CD4-positive, alpha-beta memory T cell (primary cell): ENCODE measurements around the gene WNK1. TPM values are rescaled to one million over a fixed set of nuclear protein-coding genes. Genes with fewer than 3 reads are reported as not detected.

ENCODE experiments used
- CTCF ChIA-PET: fragments of 350-600 bp; sonication (Branson Sonifier 250); formaldehyde crosslinking; loops from one replicate; lab custom pipeline; 2021; ENCODE audit warnings: inconsistent platforms; ENCODE audit not compliant: partially characterized antibody; lab: Charles Lee
- POLR2A ChIA-PET: fragments of 350-600 bp; sonication (Branson Sonifier 250); formaldehyde crosslinking; loops from one replicate; lab custom pipeline; 2021; ENCODE audit not compliant: partially characterized antibody; lab: Charles Lee
- DNase-seq, 5 donors: peaks; one replicate each; pipeline versions ENCODE4 v3.0.0 to v3.0.0-alpha.2; 2020 to 2022; ENCODE audit warnings: mixed read lengths in 1 of 5
- H3K27ac ChIP-seq: one replicate; pipeline ENCODE4 v1.7.0; 2013; ENCODE audit warnings: low read depth, low read length
- H3K27me3 ChIP-seq: 2 replicates; pipeline ENCODE4 v1.7.0; 2013; ENCODE audit warnings: mild to moderate bottlenecking, low read length, moderate library complexity; ENCODE audit not compliant: insufficient read depth
- H3K36me3 ChIP-seq: 2 replicates; pipeline ENCODE4 v1.7.0; 2013; ENCODE audit warnings: mild to moderate bottlenecking, low read length, moderate library complexity; ENCODE audit not compliant: insufficient read depth
- H3K4me1 ChIP-seq: 2 replicates; pipeline ENCODE4 v1.7.0; 2013; ENCODE audit warnings: mild to moderate bottlenecking, low read length, moderate library complexity; ENCODE audit not compliant: insufficient read depth
- H3K4me3 ChIP-seq, 2 donors: one replicate each; pipeline ENCODE4 v1.7.0; 2013; ENCODE audit warnings: low read length in 2 of 2, mild to moderate bottlenecking in 1 of 2
- H3K9me3 ChIP-seq, 2 donors: one replicate each; pipeline ENCODE4 v1.7.0; 2013; ENCODE audit warnings: low read length in 2 of 2, control low read depth in 1 of 2; ENCODE audit not compliant: control insufficient read depth in 1 of 2
- H3K27ac Mint-ChIP-seq, 7 donors: one replicate each; pipeline ENCODE4 v1.8.0; 2020 to 2021; ENCODE audit warnings: mixed read lengths in 7 of 7, mild to moderate bottlenecking in 6 of 7, inconsistent platforms in 3 of 7, moderate library complexity in 3 of 7
- H3K27me3 Mint-ChIP-seq, 2 donors: one replicate each; pipeline ENCODE4 v1.8.0; 2020 to 2021; ENCODE audit warnings: mixed read lengths in 2 of 2
- H3K36me3 Mint-ChIP-seq, 2 donors: one replicate each; pipeline ENCODE4 v1.8.0; 2020 to 2021; ENCODE audit warnings: mixed read lengths in 2 of 2, inconsistent platforms in 1 of 2, mild to moderate bottlenecking in 1 of 2
- H3K4me1 Mint-ChIP-seq, 4 donors: one replicate each; pipeline ENCODE4 v1.8.0; 2020 to 2021; ENCODE audit warnings: mixed read lengths in 4 of 4, mild to moderate bottlenecking in 1 of 4
- H3K4me3 Mint-ChIP-seq, 8 donors: one replicate each; pipeline ENCODE4 v1.8.0; 2020 to 2021; ENCODE audit warnings: mixed read lengths in 8 of 8, mild to moderate bottlenecking in 7 of 8, moderate library complexity in 6 of 8, inconsistent platforms in 3 of 8
- H3K9me3 Mint-ChIP-seq, 8 donors: one replicate each; pipeline ENCODE4 v1.8.0; 2020 to 2021; ENCODE audit warnings: mixed read lengths in 8 of 8, mild to moderate bottlenecking in 5 of 8, inconsistent platforms in 3 of 8, moderate library complexity in 1 of 8
- intact Hi-C: fragments of 100-400 bp; cut with micrococcal nuclease; formaldehyde crosslinking; loops from one replicate; pipeline ENCODE4 v1.15.1; 2023
- polyA plus RNA-seq, 2 donors: library from polyadenylated mRNA; unstranded; fragments of 300-500 nt; fragmentation: Illumina TruSeq; gene quantifications; one replicate each; pipeline ENCODE4 v1.2.3, GENCODE V29; 2021
- total RNA-seq, 2 experiments: library from RNA; stranded (reverse); gene quantifications; one replicate each; pipeline ENCODE4 v1.2.3, GENCODE V29; 2021

Gene WNK1
- total and polyA plus RNA-seq, 4 experiments from 2014 or later = 4.5 to 194 (median 121) TPM

GRCh38 chr12:739349-739748, 13.0 kb upstream of the WNK1 start:
- Mint-ChIP-seq H3K27ac (peak overlapping the region in 1 of 7 donors; percentile 88), H3K27me3 (peaks cover 0 to 2% of the 10 kb centered on the region in 2 donors), H3K4me3 (no peak overlapping the region), H3K9me3 (no peaks in the 10 kb centered on the region), H3K4me1 (peaks cover 12 to 14% (median 13%) of the 10 kb centered on the region in 4 donors), H3K36me3 (no peaks in the 10 kb centered on the region)
- intact Hi-C loops = no loop called here
- DNase-seq = no peak
- no peaks in the 10 kb centered on the region for H3K9me3 ChIP-seq
- H3K4me1 ChIP-seq = peaks cover 14% of the 10 kb centered on the region
- no peaks in the 10 kb centered on the region for H3K36me3 ChIP-seq
- CTCF ChIA-PET = interaction anchor here (0.6 to 3.9 kb wide), 7 partner anchors 8 to 164 kb away, joined by 3 to 29 read pairs (median 3); partner anchors contain the start of gene WNK1
- H3K4me3 ChIP-seq = no peak overlapping the region
- no peaks in the 10 kb centered on the region for H3K27me3 ChIP-seq
- POLR2A ChIA-PET = interaction anchor here (1.0 to 4.2 kb wide), 2 partner anchors 11 to 12 kb away, joined by 4 to 21 read pairs; partner anchors contain the start of gene WNK1
- no peak overlapping the region for H3K27ac ChIP-seq

- no peaks in the 10 kb centered on the region for H3K9me3 ChIP-seq
- H3K27ac Mint-ChIP-seq = no peak overlapping the region
- no peak overlapping the region for H3K4me3 ChIP-seq
- H3K27me3 Mint-ChIP-seq = peaks cover 0 to 2% of the 10 kb centered on the region in 2 donors
- ChIA-PET POLR2A (interaction anchor here (1.3 to 4.2 kb wide), 2 partner anchors 10 to 99 kb away, joined by 3 to 21 read pairs; partner anchors contain the start of gene WNK1), CTCF (interaction anchor here (1.0 to 4.0 kb wide), 4 partner anchors 10 to 165 kb away, joined by 3 to 23 read pairs (median 4); no protein-coding TSS in a partner anchor)
- DNase-seq = no peak
- H3K36me3 ChIP-seq = no peaks in the 10 kb centered on the region
- H3K4me3 Mint-ChIP-seq = no peak overlapping the region
- peaks cover 12 to 14% (median 13%) of the 10 kb centered on the region in 4 donors for H3K4me1 Mint-ChIP-seq
- no peaks in the 10 kb centered on the region for H3K9me3 Mint-ChIP-seq
- intact Hi-C loops = no loop called here
- H3K27me3 ChIP-seq = no peaks in the 10 kb centered on the region
- peaks cover 16% of the 10 kb centered on the region for H3K4me1 ChIP-seq
- H3K27ac ChIP-seq = no peak overlapping the region
- H3K36me3 Mint-ChIP-seq = no peaks in the 10 kb centered on the region
These were observed 11.5 kb upstream of the WNK1 start for GRCh38 chr12:740921-741320.

GRCh38 chr12:749751-750270, 2.6 kb upstream of the WNK1 start:
- peaks cover 0 to 11% of the 10 kb centered on the region in 2 donors for H3K36me3 Mint-ChIP-seq

GRCh38 chr12:750366-751191, 1.8 kb upstream of the WNK1 start:
- intact Hi-C loops = loop anchor here (1.0 to 5.0 kb wide), 9 partner anchors 21 to 348 kb away; partner anchors contain the start of gene CCDC77
- Histone ChIP-seq H3K27me3 (no peaks in the 10 kb centered on the region), H3K4me1 (peaks cover 27% of the 10 kb centered on the region), H3K9me3 (no peaks in the 10 kb centered on the region), H3K4me3 (peak overlapping the region; percentile 67 to 96), H3K36me3 (no peaks in the 10 kb centered on the region), H3K27ac (peak overlapping the region; percentile 89)
- peaks cover 0 to 11% (median 8%) of the 10 kb centered on the region in 4 donors for H3K4me1 Mint-ChIP-seq
- H3K9me3 Mint-ChIP-seq = no peaks in the 10 kb centered on the region
- H3K27ac Mint-ChIP-seq = peak overlapping the region in 1 of 7 donors; percentile 93
- ChIA-PET CTCF (interaction anchor here (0.7 to 6.3 kb wide), 55 partner anchors 9 to 842 kb away, joined by 3 to 112 read pairs (median 8); partner anchors contain the start of gene NINJ2), POLR2A (interaction anchor here (0.6 to 6.4 kb wide), 36 partner anchors 9 to 851 kb away, joined by 3 to 138 read pairs (median 10); partner anchors contain the start of genes ERC1, NINJ2 and RAD52)
- H3K4me3 Mint-ChIP-seq = no peak overlapping the region
- DNase-seq = no peak
- H3K27me3 Mint-ChIP-seq = no peaks in the 10 kb centered on the region
- peaks cover 0 to 16% of the 10 kb centered on the region in 2 donors for H3K36me3 Mint-ChIP-seq

More at GRCh38 chr12:749751-750270, 2.6 kb upstream of the WNK1 start:
- H3K27me3 ChIP-seq = no peaks in the 10 kb centered on the region
- no peaks in the 10 kb centered on the region for H3K9me3 ChIP-seq
- peak overlapping the region; percentile 89 for H3K27ac ChIP-seq
- Mint-ChIP-seq H3K27me3 (no peaks in the 10 kb centered on the region), H3K9me3 (no peaks in the 10 kb centered on the region), H3K27ac (peak overlapping the region in 3 of 7 donors; percentile 93 to 94 (median 94)), H3K4me1 (peaks cover 0 to 11% (median 6%) of the 10 kb centered on the region in 4 donors), H3K4me3 (peak overlapping the region; percentile 60 to 86 (median 75))
- DNase-seq = no peak
- H3K36me3 ChIP-seq = no peaks in the 10 kb centered on the region
- no peak overlapping the region for H3K4me3 ChIP-seq
- intact Hi-C loops = loop anchor here (2.0 to 5.0 kb wide), 3 partner anchors 33 to 348 kb away; partner anchors contain the start of gene CCDC77
- CTCF ChIA-PET = interaction anchor here (1.2 to 6.3 kb wide), 16 partner anchors 12 to 179 kb away, joined by 3 to 112 read pairs (median 29); no protein-coding TSS in a partner anchor
- POLR2A ChIA-PET = interaction anchor here (0.6 to 6.4 kb wide), 17 partner anchors 8 to 174 kb away, joined by 3 to 138 read pairs (median 39); partner anchors contain the start of gene NINJ2
- H3K4me1 ChIP-seq = peaks cover 26% of the 10 kb centered on the region

- H3K36me3 Mint-ChIP-seq = peaks cover 0 to 18% of the 10 kb centered on the region in 2 donors
- H3K4me3 Mint-ChIP-seq = no peak overlapping the region
- peaks cover 33% of the 10 kb centered on the region for H3K4me1 ChIP-seq
- H3K27ac ChIP-seq = peak overlapping the region; percentile 89
- ChIA-PET CTCF (interaction anchor here (0.7 to 6.3 kb wide), 59 partner anchors 9 to 841 kb away, joined by 3 to 112 read pairs (median 7); partner anchors contain the start of gene NINJ2), POLR2A (interaction anchor here (0.6 to 6.4 kb wide), 46 partner anchors 8 to 852 kb away, joined by 3 to 138 read pairs (median 8); partner anchors contain the start of genes ERC1, NINJ2 and RAD52)
- peak overlapping the region; percentile 67 to 96 for H3K4me3 ChIP-seq
- H3K27me3 Mint-ChIP-seq = no peaks in the 10 kb centered on the region
- no peaks in the 10 kb centered on the region for H3K27me3 ChIP-seq
- intact Hi-C loops = loop anchor here (1.0 to 5.0 kb wide), 9 partner anchors 22 to 349 kb away; partner anchors contain the start of gene CCDC77
- no peaks in the 10 kb centered on the region for H3K9me3 Mint-ChIP-seq
- no peak overlapping the region for H3K27ac Mint-ChIP-seq
- peak; percentile 77 to 83 (median 78) for DNase-seq
- H3K4me1 Mint-ChIP-seq = peaks cover 2 to 15% (median 12%) of the 10 kb centered on the region in 4 donors
- H3K9me3 ChIP-seq = no peaks in the 10 kb centered on the region
- no peaks in the 10 kb centered on the region for H3K36me3 ChIP-seq
These were observed 984 bp upstream of the WNK1 start for GRCh38 chr12:751192-751998.
